HL-60 (cell line): Measurements from ENCODE around the gene MAN2B1.

Experiments
- DNase-seq, 2 experiments: peaks; one replicate each; pipeline ENCODE4 v3.0.0-alpha.2; 2010 to 2020; ENCODE audit warnings: low read depth in 1 of 2, low spot score in 1 of 2
- H3K27ac ChIP-seq: fragments of 250-450 bp; sonication (Bioruptor Pico); replicated peaks from 2 replicates; pipeline ENCODE4 v1.5.1; 2020; ENCODE audit warnings: mild to moderate bottlenecking, moderate library complexity
- H3K27me3 ChIP-seq: fragments of 250-450 bp; sonication (Bioruptor Pico); 2 replicates; pipeline ENCODE4 v1.5.1; 2021; ENCODE audit warnings: mild to moderate bottlenecking, moderate library complexity; ENCODE audit not compliant: insufficient read depth, poor library complexity, severe bottlenecking
- H3K4me3 ChIP-seq: replicated peaks from 2 replicates; pipeline ENCODE4 v1.5.1; 2011; ENCODE audit warnings: mild to moderate bottlenecking, control low read depth, low read length; ENCODE audit not compliant: insufficient read depth
- CTCF ChIP-seq: IDR thresholded peaks from one replicate; pipeline ENCODE4 v1.5.1; 2011; ENCODE audit warnings: low read length, control low read depth, inconsistent platforms; ENCODE audit not compliant: insufficient read depth
- GABPA ChIP-seq: IDR thresholded peaks from 2 replicates; pipeline ENCODE4 v1.6.1; 2012; ENCODE audit warnings: low read depth
- POLR2AphosphoS5 ChIP-seq: IDR thresholded peaks from 2 replicates; pipeline ENCODE4 v1.6.1; 2012; ENCODE audit warnings: low read depth
- REST ChIP-seq: IDR thresholded peaks from 2 replicates; pipeline ENCODE4 v1.6.1; 2012; ENCODE audit warnings: low read depth; ENCODE audit not compliant: insufficient replicate concordance
- SPI1 ChIP-seq: IDR thresholded peaks from 2 replicates; pipeline ENCODE4 v1.6.1; 2012; ENCODE audit warnings: low read depth, mild to moderate bottlenecking, borderline replicate concordance

Gene MAN2B1

GRCh38 chr19:12695997-12696365 lies 29.4 kb upstream of the MAN2B1 start:
- peak overlapping the region; percentile 97 for H3K4me3 ChIP-seq
- TF ChIP-seq SPI1 (no peak), CTCF (no peak), GABPA (no peak), REST (no peak)
- DNase-seq, result no peak
- H3K27me3 ChIP-seq, result no peaks in the 10 kb centered on the region
- peak overlapping the region; percentile 82 for H3K27ac ChIP-seq

GRCh38 chr19:12695514-12695913 lies 29.0 kb upstream of the MAN2B1 start:
- no peaks in the 10 kb centered on the region for H3K27me3 ChIP-seq
- TF ChIP-seq CTCF (no peak), REST (no peak), SPI1 (no peak), POLR2AphosphoS5 (no peak), GABPA (no peak)
- H3K4me3 ChIP-seq, result peak overlapping the region; percentile 97
- DNase-seq, result no peak
- peak overlapping the region; percentile 34 for H3K27ac ChIP-seq

- H3K4me3 ChIP-seq, result no peak overlapping the region
- no peak overlapping the region for H3K27ac ChIP-seq
- DNase-seq, result no peak
- TF ChIP-seq POLR2AphosphoS5 (no peak), SPI1 (no peak), CTCF (no peak), GABPA (no peak), REST (no peak)
- H3K27me3 ChIP-seq, result no peaks in the 10 kb centered on the region
These were observed 28.6 kb upstream of the MAN2B1 start for GRCh38 chr19:12695096-12695495.
